Epidermal melanocyte (primary cell): ENCODE measurements around the gene WASF3.

Experiments
- DNase-seq: peaks from one replicate; pipeline ENCODE4 v3.0.0; 2011; ENCODE audit warnings: low spot score; ENCODE audit not compliant: insufficient read length

Gene WASF3

DNA sequence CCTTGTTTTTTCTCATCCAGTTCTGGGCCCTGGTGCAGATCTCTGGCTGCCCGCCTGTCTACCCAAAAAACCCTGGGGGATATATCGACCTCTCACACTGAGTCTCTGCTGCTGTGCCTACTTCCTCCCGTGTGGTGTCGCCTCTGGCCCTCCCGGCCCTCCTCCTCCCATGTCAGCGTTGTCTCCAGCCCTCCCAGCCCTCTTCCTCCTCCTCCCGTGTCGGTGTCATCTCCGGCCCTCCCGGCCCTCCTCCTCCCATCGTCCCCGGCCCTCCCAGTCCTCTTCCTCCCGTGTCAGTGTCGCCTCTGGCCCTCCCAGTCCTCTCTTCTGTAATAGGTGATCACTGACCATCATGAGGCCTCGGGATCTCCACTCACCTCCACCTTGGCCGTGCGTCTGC is 121.3 kb downstream of the WASF3 start:
- DNase-seq, result no peak

DNA sequence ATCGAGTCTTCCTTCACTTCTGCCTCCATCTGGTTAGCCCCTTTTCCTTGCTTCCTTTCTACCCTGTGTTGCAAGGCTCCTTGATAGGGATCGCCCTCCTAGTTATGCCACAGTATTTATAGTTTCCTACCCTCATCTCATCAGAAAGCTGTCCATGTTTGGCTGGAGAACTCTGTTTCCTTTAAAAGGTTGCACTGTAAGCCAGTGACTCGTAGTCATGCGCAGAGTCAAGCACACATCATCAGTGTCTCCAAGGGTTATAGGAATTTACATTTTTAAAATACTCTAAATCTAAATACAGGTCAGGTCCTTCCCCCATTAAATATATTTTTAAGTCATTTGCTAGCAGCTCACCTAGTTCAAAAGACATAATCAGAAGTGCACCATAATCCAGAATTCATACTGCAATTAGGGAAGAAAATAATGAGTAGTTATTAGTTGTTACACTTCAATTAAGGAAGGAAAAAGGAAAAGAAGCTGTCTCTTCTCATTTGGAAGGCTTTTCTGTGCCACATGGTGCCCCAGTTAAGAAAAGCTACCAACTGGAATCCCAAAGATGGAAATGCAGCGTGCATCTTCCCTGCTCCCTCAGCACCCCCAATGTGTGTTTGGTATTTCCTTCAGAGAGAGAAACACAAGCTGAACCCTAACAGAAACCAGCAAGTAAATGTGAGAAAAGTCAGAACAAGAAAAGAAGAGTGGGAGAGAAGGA is 122.1 kb downstream of the WASF3 start:
- DNase-seq, result no peak

GRCh38 chr13:26680123-26680450 is 122.6 kb downstream of the WASF3 start:
- no peak for DNase-seq

DNA sequence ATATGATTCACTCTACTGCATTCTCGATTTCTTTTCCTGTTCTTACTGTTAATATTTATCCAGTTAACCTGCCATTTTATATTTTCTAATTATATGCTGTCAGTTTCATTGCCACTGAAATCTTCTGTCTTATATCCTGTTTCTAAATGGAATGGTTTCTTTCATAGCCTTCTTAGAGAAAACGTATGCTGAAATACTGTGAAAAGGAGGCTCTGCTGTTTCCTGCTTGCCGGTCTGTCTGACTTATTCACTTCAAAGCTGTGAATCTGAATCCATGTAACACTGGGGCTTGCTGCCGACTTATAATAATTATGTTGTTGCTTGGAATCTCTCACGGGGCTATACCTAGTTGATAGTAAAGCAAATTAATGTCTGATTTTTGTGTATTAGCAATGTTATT is 123.1 kb downstream of the WASF3 start:
- DNase-seq, result no peak

- DNase-seq, result no peak
Observed at GRCh38 chr13:26681036-26681435, 123.6 kb downstream of the WASF3 start.

GRCh38 chr13:26682606-26683005 is 125.1 kb downstream of the WASF3 start:
- no peak for DNase-seq

DNA sequence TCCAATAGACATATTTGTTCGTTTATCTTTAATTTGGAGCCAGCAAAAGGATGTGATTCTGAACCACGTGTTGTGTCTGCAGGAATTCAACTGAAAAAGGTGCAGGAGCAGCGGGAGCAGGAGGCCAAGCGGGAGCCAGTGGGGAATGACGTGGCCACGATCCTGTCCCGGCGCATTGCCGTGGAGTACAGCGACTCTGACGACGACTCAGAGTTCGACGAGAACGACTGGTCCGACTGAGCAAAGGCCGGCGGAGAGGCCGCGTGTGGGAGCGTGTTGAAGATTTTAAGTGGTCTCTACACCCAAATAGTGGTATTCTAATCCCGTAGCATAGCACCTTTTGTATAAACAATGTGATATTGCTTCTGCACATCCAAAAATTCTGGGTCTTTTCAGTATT is 128.1 kb downstream of the WASF3 start:
- no peak for DNase-seq

DNA sequence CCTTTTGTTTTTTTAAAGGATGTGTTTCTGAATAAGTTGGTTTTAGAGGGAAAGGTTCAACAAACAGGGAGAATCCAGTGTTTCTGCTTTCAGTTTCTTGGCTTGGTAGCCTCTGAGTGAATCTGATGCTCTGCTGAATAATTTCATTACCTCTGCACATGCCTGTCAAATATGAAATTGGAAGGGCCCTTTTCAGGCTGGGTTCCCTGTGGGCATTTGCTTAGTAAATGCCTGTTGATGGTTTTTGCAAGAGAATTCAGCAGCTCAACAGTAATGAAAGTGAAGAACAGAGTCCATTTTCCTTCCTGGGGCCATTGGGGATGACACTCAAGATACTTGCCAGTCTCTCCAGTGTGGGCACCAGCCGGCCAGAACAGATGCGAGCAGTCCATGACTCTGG is 128.8 kb downstream of the WASF3 start:
- no peak for DNase-seq

DNA sequence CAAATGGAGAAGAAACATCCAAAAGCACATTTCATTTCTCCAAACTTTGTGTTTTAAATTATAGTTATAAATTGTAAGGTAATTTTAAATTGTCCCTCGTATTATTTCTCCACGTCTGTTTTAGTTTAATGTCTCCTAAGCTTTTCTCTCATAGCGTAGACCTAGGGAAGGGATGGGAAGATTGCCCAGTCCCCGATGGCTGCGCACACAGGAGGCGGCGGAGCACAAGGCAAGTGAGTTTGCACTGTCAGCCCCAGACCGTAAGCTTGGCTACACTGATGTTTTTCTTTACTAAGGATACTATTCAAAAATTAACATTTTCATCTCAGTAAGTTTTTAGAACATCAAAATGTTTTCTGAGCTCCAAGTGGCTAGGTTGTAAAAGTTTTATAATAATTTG is 130.8 kb downstream of the WASF3 start:
- no peak for DNase-seq

- DNase-seq, result no peak
Observed at GRCh38 chr13:26688980-26689379, 131.5 kb downstream of the WASF3 start.

GRCh38 chr13:26693749-26694463 is 136.4 kb downstream of the WASF3 start:
- no peak for DNase-seq

GRCh38 chr13:26694609-26695359 is 137.3 kb downstream of the WASF3 start:
- DNase-seq, result no peak

GRCh38 chr13:26695360-26695705 is 137.8 kb downstream of the WASF3 start:
- DNase-seq, result no peak

DNA sequence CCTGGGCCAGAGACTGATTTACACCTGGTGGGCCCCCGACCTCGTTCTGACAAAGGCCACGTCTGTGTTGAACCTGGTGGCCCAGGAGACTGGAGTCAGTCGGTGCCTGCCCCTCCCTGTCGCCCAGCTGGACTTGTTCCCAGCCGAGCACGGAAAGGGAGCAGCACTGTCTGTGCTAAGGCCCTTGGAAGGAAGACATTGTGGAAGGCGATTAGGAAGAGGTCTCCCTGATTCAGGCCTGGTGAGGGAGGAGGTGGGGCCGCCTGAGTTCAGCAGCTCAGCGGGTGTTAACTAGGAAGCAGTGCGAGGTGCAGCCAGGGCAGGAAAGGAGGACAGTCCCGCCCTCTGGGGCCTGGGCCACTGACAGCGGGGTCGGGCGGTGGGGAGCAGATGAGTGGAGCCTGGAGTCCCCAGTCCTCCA is 138.4 kb downstream of the WASF3 start:
- DNase-seq, result no peak

DNA sequence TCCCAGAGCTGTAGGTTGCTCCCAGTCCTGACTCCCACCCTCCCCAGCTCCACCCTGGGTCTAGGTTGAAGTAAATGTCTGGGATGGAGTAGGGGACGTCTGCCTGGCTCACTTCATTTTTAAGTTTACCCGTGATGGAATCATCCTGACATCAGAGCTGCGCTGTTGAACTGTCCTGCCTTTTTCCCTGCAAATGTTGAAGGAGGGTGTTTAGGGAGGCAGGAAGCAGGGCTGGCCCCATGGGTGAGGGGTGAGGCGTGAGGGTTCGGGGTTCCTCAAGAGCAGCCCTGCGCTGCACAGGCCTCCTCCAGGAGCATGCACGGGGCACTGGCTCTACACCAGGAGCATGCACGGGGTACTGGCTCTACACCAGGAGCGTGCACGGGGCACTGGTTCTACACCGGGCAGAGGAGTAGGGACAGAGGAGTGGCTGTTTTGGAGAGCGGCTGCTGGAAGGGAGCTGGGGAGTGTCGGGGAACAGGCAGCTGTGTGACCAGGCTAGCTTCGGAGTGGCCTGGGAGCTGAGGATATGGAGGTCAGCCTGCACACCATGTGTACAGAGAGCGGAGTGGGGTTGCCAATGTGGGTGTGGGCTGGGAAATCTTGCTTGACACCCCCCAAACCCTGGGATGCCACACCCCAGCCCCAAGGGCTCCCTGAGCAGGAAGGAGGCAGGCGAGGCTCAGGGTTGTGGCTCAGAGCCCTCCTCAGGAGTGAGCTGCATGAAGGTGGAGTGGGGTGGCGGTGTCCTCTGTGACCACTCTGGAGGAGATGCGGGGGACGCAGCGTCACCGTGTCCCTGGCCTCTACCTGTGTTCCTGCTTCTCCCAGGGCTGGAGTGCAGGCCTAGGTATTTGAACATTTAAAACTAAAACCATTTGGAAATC is 139.8 kb downstream of the WASF3 start:
- DNase-seq, result no peak

DNA sequence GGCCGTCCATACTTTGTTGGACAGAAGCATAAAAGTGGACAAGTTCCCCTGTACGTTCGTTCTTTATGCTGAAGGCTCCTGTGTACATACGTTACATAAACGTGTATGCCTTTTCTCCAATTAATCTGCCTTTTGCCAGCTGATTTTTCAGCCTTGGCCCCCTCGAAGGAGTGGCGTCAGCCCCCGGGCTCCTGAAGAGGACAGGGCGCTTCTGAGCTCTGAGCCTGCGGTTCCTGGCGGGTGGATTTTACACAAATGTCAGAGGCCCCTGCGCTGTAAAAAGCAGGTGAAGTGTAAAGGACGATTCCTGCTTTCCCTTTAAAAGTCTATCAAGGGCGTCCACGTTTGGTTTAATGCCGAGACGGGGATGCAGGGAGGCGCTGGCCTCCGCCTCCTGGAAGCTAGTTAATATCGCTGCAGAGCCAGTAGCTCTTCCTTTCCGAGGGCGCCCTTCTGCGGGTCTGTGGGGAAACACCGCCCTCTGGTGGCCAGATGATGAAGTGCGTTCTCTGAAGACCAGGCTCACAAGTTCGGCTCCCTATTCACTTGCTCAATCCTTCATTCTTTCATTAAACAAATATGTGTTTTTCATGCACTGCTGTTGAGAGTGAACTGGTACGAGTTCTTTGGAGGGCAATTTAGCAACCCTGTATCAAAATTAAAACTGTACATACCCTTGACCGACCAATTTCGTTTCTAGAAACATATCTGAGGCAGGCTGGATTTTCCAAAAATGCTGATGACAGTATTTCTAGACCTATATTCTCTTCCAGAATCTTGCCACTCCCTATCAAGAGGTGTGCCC is 141.1 kb downstream of the WASF3 start:
- DNase-seq, result peak; percentile 71

DNA sequence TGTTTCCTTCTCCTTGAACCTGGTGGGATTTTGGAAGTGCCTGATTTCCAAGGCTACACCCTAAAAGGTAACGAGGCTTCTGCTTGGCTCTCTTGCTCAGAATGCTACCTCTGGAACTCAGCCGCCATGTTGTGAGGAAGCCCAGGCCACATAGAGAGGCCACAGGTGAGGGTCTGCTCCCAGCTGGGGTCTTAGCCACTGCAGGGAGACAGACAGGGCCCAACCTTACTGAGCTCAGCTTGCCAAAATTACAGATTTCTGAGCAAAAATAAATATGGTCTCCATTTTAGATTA is 141.7 kb downstream of the WASF3 start:
- DNase-seq, result no peak

DNA sequence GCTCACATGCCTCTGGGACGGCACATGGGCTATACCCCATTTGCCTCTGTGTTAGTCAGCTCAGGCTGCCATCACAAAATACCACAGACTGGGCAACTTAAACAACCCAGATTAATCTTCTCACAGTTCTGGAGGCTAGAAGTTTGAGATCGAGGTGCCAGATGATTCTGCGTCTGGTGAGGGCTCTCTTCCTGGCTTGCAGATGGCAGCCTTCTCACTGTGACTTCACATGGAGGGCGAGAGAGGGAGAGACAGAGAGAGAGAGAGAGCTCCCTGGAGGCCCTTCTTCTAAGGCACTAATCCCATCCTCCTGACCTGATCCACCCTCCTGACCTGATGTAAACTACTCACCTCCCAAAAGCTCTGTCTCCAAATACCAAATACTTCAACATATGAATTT is 148.1 kb downstream of the WASF3 start:
- DNase-seq, result no peak

DNA sequence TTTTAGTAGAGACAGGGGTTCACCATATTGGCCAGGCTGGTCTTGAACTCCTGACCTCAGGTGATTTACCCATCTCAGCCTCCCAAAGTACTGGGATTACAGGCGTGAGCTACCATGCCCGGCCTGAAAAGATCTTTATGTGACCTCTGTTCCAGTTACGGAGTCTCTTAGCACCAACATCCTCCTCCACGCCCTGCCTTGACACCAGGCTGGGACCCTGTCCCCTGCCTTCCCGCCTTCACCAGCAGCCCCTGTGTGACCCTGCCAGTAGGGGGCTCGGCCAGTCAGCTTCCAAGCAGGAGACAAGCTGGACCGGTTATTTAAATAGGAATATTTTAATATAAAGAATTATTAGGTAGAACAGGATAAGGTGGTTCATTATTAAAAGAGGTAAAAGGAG is 148.9 kb downstream of the WASF3 start:
- DNase-seq, result no peak

DNA sequence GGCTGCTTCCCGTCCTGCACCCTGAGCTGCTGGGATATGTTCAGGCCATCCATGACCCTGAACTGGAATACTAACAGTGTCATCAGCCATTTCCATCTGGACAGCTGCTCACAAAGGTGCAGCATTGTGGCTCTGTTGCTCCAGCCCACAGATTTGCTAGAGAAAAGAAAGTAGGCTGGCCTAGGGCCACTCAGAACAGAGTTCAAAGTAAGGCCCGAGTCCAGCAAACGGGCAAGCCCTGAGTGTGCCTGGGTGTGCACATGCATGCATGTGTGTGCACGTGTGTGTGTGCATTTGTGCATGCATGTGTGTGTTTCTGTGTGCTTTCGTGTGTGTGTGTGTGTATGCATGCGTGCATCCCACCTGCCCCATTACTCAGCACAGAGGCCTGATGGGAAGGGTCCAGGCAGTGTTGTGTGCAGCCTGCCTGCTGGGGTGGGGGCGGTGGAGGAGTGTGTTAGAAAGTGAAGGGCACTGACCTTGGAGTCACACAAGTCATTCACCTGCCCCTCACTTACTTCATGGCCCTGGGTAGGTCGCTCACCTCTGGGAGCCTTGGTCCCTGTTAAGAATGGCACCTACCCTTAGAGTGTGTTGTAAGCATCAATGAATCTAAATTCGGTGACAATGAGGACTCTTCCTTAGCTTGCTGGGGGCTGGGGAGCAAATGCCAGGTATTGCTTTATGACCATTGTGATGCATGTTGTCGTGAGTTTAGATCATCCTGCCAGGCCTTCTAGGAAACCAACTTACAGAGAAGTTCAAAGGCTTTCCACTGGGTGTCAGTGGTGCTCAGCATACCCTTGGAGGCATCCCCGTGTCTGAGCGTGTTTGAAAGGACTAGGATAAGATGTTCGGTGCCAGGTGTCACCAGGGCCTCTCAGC is 149.9 kb downstream of the WASF3 start:
- no peak for DNase-seq
